GM10248 (cell line): ENCODE results near the gene NKG7.
"Not testable (repeated sequence)": the region's sequence is repeated elsewhere in the genome, so short reads cannot be mapped to it uniquely, and the experiment has no call there.

Source experiments
- CTCF ChIA-PET: fragments of 300-600 bp; sonication (Branson Sonifier 250); formaldehyde crosslinking; extraction: SDS; loops from one replicate; lab custom pipeline; 2021; ENCODE audit warnings: antibody characterized with exemption; lab: Yijun Ruan, JAX
- POLR2A ChIA-PET: fragments of 350-650 bp; sonication (Branson Sonifier 250); formaldehyde crosslinking; extraction: SDS; loops from one replicate; lab custom pipeline; 2020; ENCODE audit warnings: antibody characterized with exemption; lab: Yijun Ruan, JAX
- DNase-seq: peaks from one replicate; pipeline ENCODE4 v3.0.0; 2012; ENCODE audit errors: extremely low spot score
- TF ChIP-seq, protein P1 (sequence below): IDR thresholded peaks from 2 replicates; pipeline ENCODE4 v1.5.1; 2012; ENCODE audit warnings: mild to moderate bottlenecking, low read depth; ENCODE audit errors: extremely low read depth, missing control alignments, control extremely low read depth

Gene NKG7

GRCh38 chr19:51399231-51399630 is 26.8 kb upstream of the NKG7 start:
- ChIA-PET POLR2A (no interaction called here), CTCF (interaction anchor here (0.6 to 11.8 kb wide), 11 partner anchors 8 to 261 kb away, joined by 3 to 168 read pairs (median 3); partner anchors contain the start of genes C19orf84, LIM2, SIGLEC10 and VSIG10L)
- DNase-seq, result no peak
- TF ChIP-seq, protein P1, sequence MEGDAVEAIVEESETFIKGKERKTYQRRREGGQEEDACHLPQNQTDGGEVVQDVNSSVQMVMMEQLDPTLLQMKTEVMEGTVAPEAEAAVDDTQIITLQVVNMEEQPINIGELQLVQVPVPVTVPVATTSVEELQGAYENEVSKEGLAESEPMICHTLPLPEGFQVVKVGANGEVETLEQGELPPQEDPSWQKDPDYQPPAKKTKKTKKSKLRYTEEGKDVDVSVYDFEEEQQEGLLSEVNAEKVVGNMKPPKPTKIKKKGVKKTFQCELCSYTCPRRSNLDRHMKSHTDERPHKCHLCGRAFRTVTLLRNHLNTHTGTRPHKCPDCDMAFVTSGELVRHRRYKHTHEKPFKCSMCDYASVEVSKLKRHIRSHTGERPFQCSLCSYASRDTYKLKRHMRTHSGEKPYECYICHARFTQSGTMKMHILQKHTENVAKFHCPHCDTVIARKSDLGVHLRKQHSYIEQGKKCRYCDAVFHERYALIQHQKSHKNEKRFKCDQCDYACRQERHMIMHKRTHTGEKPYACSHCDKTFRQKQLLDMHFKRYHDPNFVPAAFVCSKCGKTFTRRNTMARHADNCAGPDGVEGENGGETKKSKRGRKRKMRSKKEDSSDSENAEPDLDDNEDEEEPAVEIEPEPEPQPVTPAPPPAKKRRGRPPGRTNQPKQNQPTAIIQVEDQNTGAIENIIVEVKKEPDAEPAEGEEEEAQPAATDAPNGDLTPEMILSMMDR, result no peak

GRCh38 chr19:51398096-51398704 is 25.7 kb upstream of the NKG7 start:
- ChIA-PET CTCF (interaction anchor here (0.7 to 11.8 kb wide), 12 partner anchors 9 to 174 kb away, joined by 3 to 168 read pairs (median 4); partner anchors contain the start of genes LIM2, SIGLEC10 and VSIG10L), POLR2A (no interaction called here)
- no peak for DNase-seq
- TF ChIP-seq, protein P1, result peak; percentile 47

DNA sequence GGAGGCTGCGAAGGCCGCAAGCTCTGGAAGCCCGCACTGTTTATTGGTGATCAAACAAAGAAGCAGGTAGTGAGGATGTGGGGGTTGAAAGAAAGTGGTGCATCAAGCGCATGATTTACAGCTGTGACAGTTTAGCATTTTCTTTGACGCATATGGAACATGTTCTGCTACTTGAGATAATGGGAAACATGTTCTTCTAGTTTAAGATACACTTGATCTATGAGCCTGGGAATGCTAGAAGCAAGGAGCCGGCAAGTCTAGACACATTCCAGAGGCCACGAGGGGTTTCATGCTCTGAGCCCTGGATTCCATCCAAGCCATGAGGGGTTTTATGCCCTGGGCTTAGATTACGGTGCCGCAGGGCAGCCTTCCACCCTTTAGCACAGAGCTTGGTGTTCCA is 25.0 kb upstream of the NKG7 start:
- CTCF ChIA-PET, result interaction anchor here (0.7 to 11.8 kb wide), 9 partner anchors 9 to 259 kb away, joined by 3 to 168 read pairs (median 7); partner anchors contain the start of genes LIM2 and SIGLEC10
- POLR2A ChIA-PET, DNase-seq: not testable (repeated sequence)

DNA sequence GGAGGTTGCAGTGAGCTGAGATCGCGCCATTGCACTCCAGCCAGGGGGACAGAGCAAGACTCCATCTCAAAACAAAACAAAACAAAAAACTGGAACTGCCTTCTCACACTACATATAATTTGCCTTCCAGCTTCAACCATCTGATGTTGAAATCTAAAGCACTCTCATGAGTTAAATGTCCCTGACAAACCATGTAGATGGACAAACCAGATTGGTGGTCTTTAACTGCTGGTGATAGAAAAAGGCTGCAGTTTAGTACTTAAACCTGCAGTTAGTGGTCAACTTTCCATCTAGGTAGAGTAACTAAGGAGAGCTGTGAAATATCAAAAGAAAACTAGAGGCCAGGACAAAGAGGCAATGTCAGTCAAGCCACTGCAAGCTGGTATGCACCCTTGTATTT is 23.7 kb upstream of the NKG7 start:
- no peak for DNase-seq
- POLR2A ChIA-PET, result no interaction called here
- CTCF ChIA-PET, result interaction anchor here (0.9 to 11.8 kb wide), 10 partner anchors 11 to 170 kb away, joined by 3 to 168 read pairs (median 5); partner anchors contain the start of gene SIGLEC10
- TF ChIP-seq, protein P1, result no peak

DNA sequence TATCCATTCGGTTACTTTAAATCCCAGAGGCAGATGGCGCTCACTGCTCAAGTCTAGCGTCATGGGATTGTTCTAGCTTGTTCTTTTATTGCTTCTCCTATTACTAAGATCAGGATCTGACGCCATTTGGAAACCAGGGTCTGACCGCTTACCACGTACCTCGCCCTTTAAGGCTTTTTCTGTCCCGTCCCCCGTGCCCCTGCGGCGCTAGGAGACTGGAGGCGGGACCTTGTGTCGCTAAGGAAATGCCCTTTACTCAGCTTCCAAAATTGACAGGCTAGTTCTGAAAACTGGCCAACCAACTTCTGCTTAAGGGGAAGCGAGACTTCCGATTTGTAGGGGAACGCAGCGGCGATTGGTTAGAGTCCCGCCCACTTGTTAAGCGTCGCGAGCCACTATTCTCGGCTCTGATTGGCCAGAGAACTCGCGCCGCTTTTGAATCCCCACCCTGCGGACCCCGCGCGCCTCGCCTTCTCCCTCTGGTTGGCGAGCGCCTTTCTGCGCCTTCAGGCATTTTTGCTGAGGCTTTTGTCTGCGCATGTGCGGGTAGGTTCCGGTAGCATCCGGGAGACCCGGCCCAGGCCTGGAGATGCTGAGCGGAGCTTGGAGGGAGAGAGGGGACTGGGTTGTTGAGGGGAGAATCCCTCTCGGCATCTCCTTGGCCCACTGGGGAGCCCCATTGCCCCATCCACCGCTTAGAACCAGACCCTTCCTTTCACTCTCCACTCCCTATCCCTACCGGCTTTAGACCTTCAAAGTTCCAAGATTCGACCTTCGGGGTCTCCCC is 21.8 kb upstream of the NKG7 start:
- peak; percentile 94 for DNase-seq
- ChIA-PET POLR2A (interaction anchor here (0.5 to 1.3 kb wide), 3 partner anchors 12 to 55 kb away, joined by 3 to 5 read pairs (median 3); no protein-coding TSS in a partner anchor), CTCF (interaction anchor here (0.9 to 11.8 kb wide), 12 partner anchors 8 to 263 kb away, joined by 3 to 168 read pairs (median 3); partner anchors contain the start of gene SIGLEC10)
- TF ChIP-seq, protein P1, result peak; percentile 4

- ChIA-PET CTCF (interaction anchor here (1.4 kb wide), 1 partner anchor 123 kb away, joined by 3 read pairs; no protein-coding TSS in a partner anchor), POLR2A (no interaction called here)
- TF ChIP-seq, protein P1, result no peak
- DNase-seq, result no peak
Measured at GRCh38 chr19:51392701-51393100, 20.2 kb upstream of the NKG7 start.
